Hair follicular keratinocyte (primary cell): ENCODE measurements around the gene NOTCH2NLA. TPM values are rescaled to one million over a fixed set of nuclear protein-coding genes. Genes with fewer than 3 reads are reported as not detected.

Experiments used
- total RNA-seq: library from RNA; depleted of rRNA; stranded (reverse); fragments of >200 nt; gene quantifications from 2 replicates; pipeline ENCODE4 v1.2.3, GENCODE V29; 2015

The NOTCH2NLA gene
- total RNA-seq: 29.0 and 39.8 TPM in 2 replicates

GRCh38 chr1:146228710-146229477 is at the start of gene NOTCH2NLA:
Gene NOTCH2NLA (minus strand): TSS chr1:146229021. CDS start chr1:146189337, 39,684 bp downstream.

GRCh38 chr1:146144465-146144864 is 84.4 kb downstream of the NOTCH2NLA start, which contains the start of gene NBPF10:
Gene NBPF10 (minus strand): TSS chr1:146144804. CDS start chr1:146144769, 35 bp downstream.

Other genes starting within 250 kb of the NOTCH2NLA start
- 22.7 and 104 TPM in 2 replicates for gene TXNIP, start 232.4 kb downstream of the NOTCH2NLA start, total RNA-seq
- not detected in 2 replicates for gene HJV, start 207.3 kb downstream of the NOTCH2NLA start, total RNA-seq
- gene NBPF10, start 84.2 kb downstream of the NOTCH2NLA start, total RNA-seq: 0.49 and 0.70 TPM in 2 replicates